PC-9 (cell line): Measurements from ENCODE around the gene SYNE4.

Experiments
- CTCF ChIP-seq: fragments of 200-600 bp; sonication (generic); conservative IDR thresholded peaks from 2 replicates; pipeline ENCODE4 v1.6.1; 2017; ENCODE audit warnings: mixed run types, antibody characterized with exemption, mild to moderate bottlenecking, moderate library complexity
- EZH2 ChIP-seq: fragments of 200-600 bp; sonication (generic); IDR thresholded peaks from 2 replicates; pipeline ENCODE4 v1.8.0; 2017; ENCODE audit warnings: antibody characterized with exemption, low read depth

GRCh38 chr19:36028313-36029041 is 19.9 kb upstream of the SYNE4 start:
- no peak for TF ChIP-seq CTCF
- TF ChIP-seq EZH2 = no peak
